ENCODE measurements around the gene S100A9.
"Not testable (repeated sequence)": the region's sequence is repeated elsewhere in the genome, so short reads cannot be mapped to it uniquely, and the experiment has no call there.

S100A9 gene

DNA sequence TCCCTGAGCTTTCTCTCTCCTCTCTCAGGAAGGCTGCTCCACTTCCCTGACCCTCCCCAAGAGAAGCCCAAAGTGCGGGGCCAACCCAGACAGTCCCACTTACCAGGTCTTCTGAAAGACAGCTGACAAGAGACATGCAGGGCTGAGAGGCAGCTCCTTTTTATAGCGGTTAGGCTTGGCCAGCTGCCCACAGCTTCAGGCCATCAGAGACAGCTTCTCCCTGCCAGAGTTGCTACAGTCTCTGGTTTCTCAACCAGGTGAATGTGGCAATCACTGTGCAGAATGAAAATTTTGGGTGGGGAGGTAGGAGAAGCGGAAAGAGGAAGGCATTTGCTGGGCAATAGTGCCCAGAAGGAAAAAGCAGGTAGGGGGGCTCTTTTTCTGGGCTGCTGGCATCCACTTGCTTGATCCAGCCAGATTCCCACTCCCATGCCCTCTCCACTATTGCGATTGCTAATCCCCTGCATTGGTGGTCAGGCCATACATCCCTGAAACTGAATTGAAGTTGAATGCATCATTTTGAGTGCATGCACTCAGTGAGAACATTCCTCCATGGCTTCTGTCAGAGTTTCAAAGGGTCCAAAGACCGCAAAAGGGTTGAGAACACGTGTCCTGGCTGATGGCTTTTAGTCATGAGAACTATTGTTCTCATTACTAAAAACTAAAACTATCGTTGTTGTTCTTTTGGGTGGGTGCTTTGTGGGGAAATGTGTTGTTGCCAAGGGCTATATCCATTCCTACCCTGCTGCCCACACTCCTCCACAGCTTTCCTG lies 33.5 kb downstream of the S100A9 start, which contains the start of gene S100A8:
S100A8 (minus strand) TSS at position 136 of the 773 bp plus-strand sequence. CDS start 538 bp downstream, outside the sequence.
- DNase-seq = no peak

DNA sequence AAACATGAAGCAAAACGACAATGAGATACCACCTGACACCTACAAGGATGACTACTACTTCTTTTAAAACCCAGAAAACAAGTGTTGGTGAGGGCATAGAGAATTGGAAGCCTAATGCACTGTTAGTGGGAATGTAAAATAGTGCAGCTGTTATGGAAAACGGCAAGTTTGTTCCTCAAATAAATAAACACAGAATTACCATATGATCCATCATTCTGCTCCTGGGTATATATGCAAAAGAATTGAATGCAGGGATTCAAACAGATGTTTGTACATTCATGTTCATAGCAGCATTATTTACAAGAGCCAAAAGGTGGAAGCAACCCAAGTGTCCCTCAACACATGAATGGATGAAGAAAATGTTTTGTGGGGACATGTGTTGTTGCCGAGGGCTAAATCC lies 34.6 kb downstream of the S100A9 start:
- DNase-seq = no peak

DNA sequence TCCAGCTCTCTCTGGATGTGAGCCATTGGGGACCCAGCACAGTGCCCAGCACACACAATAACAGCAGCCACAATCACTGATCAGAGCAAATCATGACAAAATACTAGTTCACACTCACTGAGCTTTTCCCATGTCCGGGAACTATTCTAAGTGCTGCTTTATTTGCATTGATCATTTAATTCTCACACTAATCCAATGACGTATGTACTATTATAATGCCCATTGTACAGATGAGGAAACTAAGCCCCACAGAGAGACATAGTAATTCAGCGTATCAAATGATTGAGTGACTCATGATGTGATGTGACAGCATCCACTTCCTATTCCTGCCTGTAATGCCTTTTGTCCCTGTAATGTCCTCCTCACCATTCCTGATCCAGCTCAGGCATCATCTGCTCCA lies 35.2 kb downstream of the S100A9 start:
- no peak for DNase-seq

DNA sequence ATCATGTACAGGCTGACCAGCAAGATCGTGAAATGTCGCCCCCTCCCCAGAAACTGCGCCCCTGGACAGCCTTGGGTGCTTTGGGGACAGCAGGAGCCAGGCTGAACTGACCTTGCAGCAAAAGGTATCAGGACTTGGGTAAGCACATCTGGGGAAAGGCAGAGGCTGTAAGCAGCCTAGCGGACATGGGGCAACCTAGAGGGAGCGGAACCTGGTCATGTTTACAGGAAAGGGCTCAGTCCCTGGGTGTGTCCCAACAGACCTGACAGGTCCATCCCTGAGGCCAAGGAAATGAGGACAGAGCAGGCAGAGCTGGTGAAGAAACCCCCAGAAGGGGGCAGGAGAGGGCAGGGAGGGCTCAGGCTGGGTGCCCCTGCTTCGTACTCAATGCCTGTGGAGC lies 36.3 kb downstream of the S100A9 start:
- no peak for DNase-seq

DNA sequence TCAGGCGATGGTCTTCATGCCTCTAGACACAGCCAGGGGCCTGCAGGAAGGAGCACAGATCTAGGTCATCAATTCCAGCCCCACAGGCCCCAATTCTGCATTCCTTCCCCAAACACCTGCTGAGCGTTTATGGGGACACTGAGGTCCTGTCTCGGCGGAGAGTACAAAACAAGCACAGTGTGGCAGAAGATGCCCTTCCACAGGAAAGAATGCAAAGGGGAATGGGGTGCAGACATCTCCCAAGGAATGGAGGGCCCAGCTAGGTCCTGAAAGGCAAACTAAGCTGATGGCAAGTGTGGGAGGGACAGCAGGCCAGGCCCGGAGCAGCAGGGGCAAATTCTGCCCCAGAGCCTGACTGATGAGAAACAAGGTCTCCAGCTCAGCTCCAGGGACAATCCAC lies 36.7 kb downstream of the S100A9 start:
- no peak for DNase-seq

DNA sequence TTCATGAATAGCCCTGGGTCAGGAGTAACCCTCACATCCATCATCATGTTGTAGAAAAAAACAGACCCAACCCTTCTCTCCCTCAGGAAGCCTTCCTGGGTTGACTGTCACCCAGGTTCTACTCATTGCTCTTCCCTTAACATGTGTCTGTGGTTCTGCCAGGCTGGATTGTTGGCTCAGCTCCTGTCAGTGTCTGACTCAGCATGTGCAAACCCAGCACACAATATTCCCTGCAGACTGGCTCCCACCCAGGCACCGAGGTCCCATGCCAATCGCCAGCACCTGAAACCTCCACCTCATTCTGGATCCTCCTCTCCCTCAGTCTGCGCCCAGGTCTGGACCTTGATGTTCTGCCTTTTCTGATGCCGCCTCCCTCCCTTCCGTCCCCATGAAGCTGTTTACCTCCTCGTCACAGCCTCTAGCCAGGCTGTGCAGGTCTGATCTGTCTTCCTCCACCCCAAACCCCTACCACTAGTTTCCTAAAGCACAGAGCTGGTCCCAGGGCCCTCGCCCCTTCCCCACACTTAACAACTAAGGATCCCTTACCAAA lies 37.6 kb downstream of the S100A9 start:
- no peak for DNase-seq

DNA sequence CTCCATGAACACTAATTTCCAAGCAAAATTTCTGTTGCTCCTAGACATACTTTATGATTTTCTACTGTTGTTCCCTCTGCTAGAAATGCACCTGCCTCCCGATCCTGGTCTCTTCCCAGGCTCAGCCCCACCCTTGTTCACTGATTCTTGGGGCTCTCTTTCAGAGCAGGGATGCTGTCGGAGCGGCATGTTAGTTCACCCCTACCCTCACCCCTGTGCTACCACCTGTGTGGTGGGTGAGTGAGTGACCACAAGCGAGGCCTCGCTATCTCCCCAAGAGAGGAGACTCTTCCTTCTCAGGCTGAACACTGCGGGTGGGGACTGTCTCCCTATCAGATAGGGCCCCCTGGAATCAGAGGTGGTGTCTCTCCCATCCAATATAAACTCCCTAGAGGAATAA lies 38.1 kb downstream of the S100A9 start:
- no peak for DNase-seq

DNA sequence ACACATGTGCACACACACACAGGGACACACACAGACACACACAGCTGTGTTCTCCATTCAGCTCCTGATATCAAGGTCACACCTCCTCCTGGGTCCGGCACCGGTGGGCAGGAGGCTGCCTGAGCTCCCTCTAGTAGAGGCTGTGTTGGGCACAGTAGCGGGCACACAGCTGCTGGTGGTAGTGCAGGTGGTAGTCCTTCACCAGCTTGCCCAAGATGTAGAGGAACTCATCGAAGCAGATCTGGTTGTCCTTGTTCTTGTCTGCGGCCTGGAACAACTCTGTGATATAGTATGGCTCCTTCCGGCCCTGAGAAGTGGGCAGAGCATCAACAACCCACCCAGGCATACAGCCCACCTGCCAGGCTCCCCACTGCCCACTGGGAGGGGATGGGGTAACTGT lies 38.8 kb downstream of the S100A9 start:
- no peak for DNase-seq

DNA sequence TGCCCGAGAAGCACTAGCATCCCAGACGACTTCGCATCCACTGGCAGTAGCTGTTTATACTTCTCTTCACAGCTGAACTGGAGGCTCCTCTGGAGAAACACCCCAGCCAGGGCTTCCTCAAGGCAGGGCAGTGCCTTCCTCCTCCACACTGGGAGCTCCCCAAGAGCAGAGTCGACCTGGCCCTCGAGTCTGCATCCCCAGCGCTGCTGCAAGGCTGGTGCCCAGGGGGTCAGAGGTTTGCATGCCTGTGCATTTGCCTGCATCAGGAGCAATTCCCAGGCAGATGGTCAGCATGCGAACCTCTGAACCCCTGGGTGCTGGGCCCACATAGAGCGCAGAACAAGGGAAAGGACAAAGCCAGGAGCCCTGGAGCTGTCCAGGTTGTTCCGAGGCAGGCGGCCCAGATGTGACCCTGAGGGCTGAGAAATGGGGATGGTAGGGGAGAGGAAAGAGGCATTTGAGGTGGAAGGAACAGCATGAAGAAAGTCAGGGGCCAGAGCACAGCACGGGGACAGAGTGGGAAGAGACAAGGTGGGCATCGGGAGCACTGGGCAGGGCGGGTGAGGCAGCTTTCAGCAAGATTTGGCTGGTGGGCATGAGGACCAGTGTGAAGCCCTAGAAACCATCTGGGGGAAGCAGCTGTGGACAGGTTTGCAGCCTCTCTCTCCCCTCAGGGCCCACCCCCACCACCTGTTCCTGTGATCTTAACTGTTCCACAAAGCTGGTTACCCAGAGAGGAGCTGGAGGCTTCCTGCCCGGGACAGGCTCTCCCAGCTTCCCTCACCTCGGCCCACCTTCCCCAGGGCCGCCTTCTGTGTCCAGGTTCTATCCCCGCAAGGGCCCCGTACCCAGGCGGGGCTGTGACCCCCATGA lies 39.6 kb downstream of the S100A9 start:
- no peak for DNase-seq

DNA sequence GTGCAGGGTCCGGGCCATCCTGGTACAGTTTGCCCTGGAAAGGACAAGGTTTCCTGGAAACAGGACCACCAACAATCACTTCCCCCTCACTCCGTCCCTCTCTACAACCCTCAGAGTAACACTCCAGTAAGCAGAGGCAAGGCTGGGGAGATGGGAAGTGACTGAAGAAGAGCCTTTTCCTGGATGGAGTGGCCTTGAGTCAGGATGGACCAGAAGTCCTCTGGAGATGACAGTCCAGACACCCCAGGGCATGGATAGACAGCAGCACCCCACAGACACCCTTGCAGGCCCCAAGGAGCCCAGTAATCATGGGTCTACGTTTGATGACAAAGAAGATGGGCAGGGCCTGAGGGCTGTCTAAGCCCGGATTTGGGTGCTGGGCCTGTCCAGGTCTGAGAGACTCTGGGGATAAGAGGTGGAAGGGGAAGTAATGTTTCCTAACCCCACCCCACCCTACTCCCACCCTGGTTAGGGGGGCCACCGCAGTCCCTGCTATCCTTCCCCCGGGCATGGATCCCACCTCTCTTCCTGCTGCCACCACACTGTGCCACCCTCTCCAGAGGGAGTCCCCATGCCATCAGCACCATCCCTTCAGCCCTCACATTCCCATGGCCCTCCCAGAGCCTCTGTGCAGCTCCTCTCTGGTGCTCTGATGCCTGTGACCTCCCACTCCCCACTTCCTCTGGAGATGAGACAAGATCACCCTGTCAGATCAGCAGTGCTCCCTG lies 40.4 kb downstream of the S100A9 start:
- no peak for DNase-seq

DNA sequence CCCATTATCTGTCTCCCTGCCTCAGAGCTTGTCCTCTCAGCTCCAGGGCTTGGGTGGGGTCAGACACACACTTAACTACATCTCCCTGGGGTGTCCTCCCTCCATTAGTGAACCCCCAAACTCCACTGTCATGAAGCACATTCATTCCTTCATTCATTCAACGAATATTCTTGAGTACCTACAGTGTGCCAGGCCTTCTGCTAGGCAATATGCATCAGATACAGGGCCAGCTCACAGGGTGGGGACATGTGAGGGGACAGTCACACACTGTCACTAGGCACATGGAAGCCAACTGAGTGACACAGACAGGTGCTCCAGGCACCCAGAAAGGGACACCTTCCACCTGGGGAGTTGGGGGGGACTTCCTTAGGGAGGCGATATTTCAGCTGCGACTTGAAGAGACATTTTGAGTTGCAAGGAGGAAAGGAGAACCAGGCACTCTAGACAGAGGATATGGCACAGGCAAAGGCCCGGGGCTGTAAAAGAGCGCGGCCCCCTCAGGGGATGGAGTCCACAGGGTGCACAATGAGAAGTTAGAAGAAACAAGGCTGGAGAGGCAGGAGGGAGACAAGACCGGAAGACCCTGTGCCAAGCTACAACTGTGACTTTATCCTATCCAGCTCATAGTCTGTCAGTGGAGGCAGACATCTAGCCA lies 41.9 kb downstream of the S100A9 start:
- DNase-seq = no peak

DNA sequence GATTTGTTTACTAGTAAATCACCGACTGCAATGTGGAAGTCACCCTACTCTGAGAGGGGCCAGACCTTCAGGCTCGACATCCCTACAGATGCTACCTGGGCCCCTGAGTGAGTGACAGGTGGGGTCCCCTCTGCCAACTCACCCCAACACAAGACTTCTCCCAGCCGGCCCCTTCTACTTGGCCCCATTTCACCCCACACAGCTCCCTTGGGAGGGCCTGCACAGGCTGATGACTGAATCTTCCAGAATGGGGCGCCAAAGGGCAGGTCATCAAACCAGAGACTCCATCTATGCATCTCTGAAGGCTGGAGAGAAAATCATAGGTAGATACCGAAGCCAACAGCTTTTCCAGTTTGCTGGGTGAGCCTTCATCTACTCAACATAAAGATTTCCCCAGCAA lies 42.6 kb downstream of the S100A9 start:
- no peak for DNase-seq

DNA sequence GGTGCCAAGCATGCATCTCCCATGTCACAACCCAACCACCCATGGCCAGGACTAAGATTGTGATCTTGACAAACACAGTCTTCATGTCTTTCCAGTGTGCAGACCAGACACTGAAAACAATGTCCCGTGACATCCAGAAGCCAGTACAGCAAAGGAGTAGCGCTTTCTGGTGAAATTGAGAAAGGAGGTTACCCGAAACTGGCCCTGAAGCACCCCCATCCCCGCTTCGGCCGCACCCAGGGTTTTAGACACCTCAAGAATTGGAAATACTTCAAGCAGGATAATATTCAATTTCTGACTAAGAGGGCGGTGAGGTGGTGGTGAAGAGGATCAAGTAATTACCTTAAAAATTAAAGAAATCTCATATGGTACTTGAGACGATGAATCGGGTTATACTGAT lies 43.8 kb downstream of the S100A9 start:
- no peak for DNase-seq

DNA sequence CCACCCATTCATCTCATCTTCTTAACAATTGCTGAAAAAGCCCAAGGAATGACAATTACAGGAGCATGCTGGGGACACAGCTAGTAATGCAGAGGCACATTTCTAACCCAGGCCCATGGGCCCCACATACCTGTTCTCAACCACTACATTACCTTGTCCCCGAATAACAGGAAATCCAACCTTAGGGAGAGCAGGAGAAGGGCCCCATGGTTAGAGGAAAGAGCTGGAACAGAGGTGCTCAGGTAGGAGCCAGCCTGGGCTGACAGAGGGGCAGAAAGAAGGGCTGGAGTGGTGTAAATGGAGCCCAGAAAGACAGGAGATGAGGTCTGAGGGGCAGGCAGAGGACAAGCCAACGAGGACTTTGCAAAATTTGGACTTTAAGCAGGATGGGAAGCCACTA lies 44.6 kb downstream of the S100A9 start:
- no peak for DNase-seq

DNA sequence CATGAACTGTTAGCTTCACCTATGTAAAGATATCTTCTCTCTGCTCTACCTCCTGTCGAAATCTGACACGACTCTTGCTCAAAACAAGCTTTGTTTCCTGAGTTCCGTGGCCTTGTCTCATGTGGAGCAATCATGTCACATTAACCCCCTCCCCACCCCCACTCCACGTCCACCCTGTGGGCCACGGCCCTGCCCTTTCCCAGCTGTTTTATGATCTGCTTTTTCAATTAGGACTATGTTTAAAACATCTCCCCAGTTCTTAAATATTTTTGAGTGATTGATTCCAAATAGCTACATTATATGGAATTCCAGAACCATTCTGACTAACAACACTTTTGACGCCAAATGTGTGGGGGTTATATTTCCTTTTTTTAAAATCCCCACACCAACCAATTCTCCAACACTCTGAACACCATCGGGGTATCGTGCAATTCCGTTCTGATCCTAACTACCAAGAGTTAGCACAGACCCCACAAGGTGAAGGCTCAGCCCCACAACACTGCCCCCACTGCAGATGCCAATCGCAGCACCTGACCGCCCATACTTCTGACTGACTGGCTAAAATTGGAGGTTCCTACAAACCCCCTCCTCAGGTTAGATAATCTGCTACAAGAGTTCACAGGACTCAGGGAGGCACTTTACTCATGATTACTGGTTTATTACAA lies 45.9 kb downstream of the S100A9 start:
- DNase-seq = no peak

DNA sequence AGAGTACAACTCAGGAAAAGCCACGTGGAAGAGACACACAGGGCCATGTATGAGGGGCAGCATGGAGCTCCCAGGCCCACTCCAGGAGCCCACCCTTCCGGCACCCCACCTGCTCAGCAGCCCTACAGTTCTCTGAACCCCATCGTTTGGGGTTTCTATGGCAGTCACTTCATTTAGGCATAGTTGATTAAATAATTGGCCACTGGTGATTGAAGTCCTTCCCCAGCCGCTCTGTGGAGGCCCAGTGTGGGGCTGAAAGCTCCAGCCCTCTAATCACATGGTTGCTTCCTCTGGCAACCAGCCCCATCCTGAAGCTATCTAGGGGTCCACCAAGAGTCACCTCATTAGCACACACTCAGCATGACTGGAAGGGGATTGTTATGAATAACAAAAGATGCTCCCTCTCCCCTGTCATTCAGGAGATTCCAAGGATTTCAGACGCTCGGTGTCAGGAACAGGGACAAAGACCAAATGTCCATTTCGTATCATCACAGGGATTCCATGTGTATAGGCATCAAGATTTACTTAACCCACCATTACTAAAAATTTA lies 46.5 kb downstream of the S100A9 start:
- no peak for DNase-seq

DNA sequence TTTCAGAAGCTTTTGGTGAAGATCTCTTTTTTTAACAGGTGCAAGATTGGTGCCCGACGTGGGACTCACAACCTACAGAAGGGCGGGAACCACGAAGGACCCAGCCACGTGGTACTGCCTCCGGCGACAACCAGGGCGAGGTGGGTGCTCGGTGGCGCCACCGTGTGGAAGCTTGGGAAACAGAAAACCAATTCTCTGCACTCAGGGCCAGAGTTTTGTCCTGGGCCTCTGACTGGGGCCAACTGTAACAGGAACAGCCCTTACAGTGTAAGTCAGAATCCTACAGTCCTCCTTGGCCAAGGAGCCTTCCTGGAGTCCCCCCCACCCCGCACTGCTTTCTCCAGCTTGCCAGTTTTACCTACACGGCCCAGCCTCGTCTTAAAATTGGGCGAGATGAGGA lies 47.1 kb downstream of the S100A9 start:
- no peak for DNase-seq

DNA sequence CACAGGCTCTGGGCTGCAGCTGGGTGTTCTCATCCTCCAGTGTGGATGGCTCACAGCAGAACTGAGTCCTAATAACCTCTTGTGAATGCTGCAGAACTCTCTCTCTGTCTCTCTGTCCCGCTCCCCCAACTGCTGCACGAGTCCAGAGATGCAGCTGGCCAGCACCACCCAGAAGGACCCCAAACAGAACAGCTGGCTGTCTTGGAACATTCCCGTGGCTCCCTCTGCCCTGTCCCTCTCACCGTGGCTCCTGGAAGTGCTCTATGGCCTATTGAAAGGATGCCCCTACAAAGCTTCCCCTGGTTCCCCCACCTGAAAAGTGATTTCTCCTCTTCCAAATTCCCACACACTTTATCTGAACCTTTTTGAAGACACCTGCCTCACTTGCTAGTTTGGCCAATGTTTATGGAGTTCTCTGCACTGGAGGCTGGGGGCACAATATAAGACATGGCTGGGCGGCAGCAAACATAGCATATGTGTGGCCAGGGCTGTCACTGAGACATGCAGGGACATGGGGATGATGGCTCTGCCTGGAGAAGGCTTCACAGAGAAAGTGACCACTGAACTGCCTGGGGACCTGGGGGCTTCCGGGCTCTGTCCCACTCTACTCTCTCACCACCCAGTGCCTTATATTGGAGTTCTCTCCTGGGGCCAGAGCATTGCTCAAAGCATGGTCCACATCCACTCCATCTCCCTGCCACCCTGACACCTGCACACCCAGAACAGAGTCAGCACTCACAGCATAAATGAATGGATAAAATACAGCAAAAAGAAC lies 48.4 kb downstream of the S100A9 start:
- not testable (repeated sequence) for DNase-seq

DNA sequence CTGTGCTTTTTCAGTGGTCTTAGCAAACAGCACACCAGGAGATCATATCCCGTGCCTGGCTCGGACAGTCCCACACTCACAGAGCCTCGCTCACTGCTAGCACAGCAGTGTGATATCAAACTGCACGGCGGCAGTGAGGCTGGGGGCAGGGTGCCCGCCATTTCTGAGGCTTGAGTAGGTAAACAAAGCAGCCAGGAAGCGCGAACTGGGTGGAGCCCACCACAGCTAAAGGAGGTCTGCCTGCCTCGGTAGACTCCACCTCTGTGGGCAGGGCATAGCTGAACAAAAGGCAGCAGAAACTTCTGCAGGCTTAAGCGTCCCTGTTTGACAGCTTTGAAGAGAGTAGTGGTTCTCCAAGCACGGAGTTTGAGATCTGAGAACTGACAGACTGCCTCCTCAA lies 49.6 kb downstream of the S100A9 start:
- not testable (repeated sequence) for DNase-seq
